Measurements from ENCODE around the gene GRM8.

DNA sequence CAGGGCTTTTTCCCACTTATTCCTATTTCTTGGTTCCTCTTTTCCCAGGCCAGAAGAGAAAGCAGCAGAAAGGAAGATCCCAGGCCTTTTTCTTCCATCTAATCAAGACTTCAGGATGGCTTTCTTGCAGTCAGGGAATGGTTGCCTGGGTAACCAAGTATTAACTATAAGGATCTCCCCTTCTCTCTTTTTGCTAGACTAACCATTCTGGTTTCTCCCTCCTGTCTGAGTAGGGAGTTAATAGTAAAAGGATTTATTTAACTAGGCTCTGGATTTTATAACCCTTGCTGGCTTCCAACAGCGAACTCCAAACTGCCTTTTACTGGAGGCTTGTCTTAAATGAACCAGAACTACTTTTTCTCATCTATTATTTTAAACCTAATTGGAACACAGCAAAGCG is 90.4 kb downstream of the GRM8 start:
- TF ChIP-seq, protein P1, sequence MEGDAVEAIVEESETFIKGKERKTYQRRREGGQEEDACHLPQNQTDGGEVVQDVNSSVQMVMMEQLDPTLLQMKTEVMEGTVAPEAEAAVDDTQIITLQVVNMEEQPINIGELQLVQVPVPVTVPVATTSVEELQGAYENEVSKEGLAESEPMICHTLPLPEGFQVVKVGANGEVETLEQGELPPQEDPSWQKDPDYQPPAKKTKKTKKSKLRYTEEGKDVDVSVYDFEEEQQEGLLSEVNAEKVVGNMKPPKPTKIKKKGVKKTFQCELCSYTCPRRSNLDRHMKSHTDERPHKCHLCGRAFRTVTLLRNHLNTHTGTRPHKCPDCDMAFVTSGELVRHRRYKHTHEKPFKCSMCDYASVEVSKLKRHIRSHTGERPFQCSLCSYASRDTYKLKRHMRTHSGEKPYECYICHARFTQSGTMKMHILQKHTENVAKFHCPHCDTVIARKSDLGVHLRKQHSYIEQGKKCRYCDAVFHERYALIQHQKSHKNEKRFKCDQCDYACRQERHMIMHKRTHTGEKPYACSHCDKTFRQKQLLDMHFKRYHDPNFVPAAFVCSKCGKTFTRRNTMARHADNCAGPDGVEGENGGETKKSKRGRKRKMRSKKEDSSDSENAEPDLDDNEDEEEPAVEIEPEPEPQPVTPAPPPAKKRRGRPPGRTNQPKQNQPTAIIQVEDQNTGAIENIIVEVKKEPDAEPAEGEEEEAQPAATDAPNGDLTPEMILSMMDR (conservative IDR thresholded peaks at IDR 0.05; ENCODE audit: low read depth, low read length) = no peak
- TF ChIP-seq EZH2 (IDR thresholded peaks at IDR 0.05; ENCODE audit: borderline replicate concordance, low read depth, low read length, poor library complexity, severe bottlenecking) = no peak
